ENCODE measurements around the gene GAPDHS.

DNA sequence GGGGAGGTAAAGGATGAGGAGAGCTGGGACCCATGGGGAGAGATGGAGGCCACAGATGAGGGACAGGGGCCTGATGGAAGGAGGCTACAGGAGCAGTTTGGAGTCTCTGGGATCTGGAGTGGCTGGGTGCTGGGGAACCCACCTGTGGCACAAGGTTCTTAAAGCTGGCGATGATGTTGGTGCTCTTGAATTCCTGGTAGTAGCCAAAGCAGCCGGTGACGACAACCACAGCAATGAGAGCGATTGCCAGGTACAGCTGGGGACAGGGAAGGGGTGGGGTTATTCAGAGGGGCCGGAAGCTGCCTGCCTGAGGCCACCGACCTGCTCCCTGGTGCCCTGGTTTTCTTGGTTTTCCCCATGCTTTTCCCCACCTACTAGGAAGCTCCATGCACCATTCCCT is 27.4 kb downstream of the GAPDHS start:
- TF ChIP-seq REL (CRISPR knock-in tag; conservative IDR thresholded peaks at IDR 0.05) (no peak), ZNF547 (CRISPR knock-in tag; IDR thresholded peaks at IDR 0.05) (no peak), TEAD3 (CRISPR knock-in tag; optimal IDR thresholded peaks at IDR 0.05; ENCODE audit: borderline replicate concordance) (no peak), ZNF24 (IDR thresholded peaks at IDR 0.05) (no peak), EP300 (IDR thresholded peaks at IDR 0.05; ENCODE audit: low read depth in 2 of 2, low read length in 2 of 2) (no peak), EP300 (CRISPR knock-in tag; IDR thresholded peaks at IDR 0.05; ENCODE audit: borderline replicate concordance) (no peak), RFX5 (IDR thresholded peaks at IDR 0.05; ENCODE audit: low read depth, low read length) (no peak), CBX2 (IDR thresholded peaks at IDR 0.05; ENCODE audit: low read depth, low read length) (no peak), CBX2 (CRISPR knock-in tag; IDR thresholded peaks at IDR 0.05; ENCODE audit: low read depth) (no peak)
- TF ChIP-seq, protein P1, sequence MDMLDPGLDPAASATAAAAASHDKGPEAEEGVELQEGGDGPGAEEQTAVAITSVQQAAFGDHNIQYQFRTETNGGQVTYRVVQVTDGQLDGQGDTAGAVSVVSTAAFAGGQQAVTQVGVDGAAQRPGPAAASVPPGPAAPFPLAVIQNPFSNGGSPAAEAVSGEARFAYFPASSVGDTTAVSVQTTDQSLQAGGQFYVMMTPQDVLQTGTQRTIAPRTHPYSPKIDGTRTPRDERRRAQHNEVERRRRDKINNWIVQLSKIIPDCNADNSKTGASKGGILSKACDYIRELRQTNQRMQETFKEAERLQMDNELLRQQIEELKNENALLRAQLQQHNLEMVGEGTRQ (IDR thresholded peaks at IDR 0.05; ENCODE audit: low read depth, low read length) = no peak
- TF ChIP-seq, protein P1 (CRISPR knock-in tag; IDR thresholded peaks at IDR 0.05; ENCODE audit: borderline replicate concordance) = no peak
- TF ChIP-seq, protein P2, sequence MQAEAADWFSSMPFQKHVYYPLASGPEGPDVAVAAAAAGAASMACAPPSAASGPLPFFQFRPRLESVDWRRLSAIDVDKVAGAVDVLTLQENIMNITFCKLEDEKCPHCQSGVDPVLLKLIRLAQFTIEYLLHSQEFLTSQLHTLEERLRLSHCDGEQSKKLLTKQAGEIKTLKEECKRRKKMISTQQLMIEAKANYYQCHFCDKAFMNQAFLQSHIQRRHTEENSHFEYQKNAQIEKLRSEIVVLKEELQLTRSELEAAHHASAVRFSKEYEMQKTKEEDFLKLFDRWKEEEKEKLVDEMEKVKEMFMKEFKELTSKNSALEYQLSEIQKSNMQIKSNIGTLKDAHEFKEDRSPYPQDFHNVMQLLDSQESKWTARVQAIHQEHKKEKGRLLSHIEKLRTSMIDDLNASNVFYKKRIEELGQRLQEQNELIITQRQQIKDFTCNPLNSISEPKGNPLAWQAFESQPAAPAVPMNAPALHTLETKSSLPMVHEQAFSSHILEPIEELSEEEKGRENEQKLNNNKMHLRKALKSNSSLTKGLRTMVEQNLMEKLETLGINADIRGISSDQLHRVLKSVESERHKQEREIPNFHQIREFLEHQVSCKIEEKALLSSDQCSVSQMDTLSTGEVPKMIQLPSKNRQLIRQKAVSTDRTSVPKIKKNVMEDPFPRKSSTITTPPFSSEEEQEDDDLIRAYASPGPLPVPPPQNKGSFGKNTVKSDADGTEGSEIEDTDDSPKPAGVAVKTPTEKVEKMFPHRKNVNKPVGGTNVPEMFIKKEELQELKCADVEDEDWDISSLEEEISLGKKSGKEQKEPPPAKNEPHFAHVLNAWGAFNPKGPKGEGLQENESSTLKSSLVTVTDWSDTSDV (CRISPR knock-in tag; IDR thresholded peaks at IDR 0.05) = no peak
